SJCRH30 (cell line): ENCODE results near the gene RILP. TPM values are rescaled to one million over a fixed set of nuclear protein-coding genes. Genes with fewer than 3 reads are reported as not detected.

Experiments
- DNase-seq, 2 experiments: peaks; one replicate each; pipeline ENCODE4 v3.0.0-alpha.2; 2015 to 2020
- H3K27ac ChIP-seq: fragments of 250-450 bp; sonication (Bioruptor Pico); 2 replicates; pipeline ENCODE4 v1.5.1; 2020; ENCODE audit warnings: mild to moderate bottlenecking, moderate library complexity
- H3K27me3 ChIP-seq: fragments of 250-450 bp; sonication (Bioruptor Pico); 2 replicates; pipeline ENCODE4 v1.5.1; 2020; ENCODE audit warnings: mild to moderate bottlenecking, moderate library complexity
- H3K36me3 ChIP-seq: fragments of 250-450 bp; sonication (Bioruptor Pico); 2 replicates; pipeline ENCODE4 v1.5.1; 2020; ENCODE audit warnings: mild to moderate bottlenecking, moderate library complexity
- H3K4me1 ChIP-seq: fragments of 250-450 bp; sonication (Bioruptor Pico); 2 replicates; pipeline ENCODE4 v1.5.1; 2020; ENCODE audit warnings: mild to moderate bottlenecking, moderate library complexity
- H3K4me3 ChIP-seq: fragments of 250-450 bp; sonication (Bioruptor Pico); 2 replicates; pipeline ENCODE4 v1.5.1; 2020; ENCODE audit warnings: mild to moderate bottlenecking, moderate library complexity
- H3K9me3 ChIP-seq: fragments of 250-450 bp; sonication (Bioruptor Pico); replicated peaks from 2 replicates; pipeline ENCODE4 v1.5.1; 2020; ENCODE audit warnings: mild to moderate bottlenecking, moderate library complexity
- total RNA-seq: library from RNA; depleted of rRNA; stranded (reverse); fragments of >200 nt; shearing (Covaris generic); gene quantifications from 2 replicates; pipeline ENCODE4 v1.2.3, GENCODE V29; 2014

Gene RILP
- total RNA-seq, 1 experiment from 2014 or later: 0.67 TPM

GRCh38 chr17:1641065-1641403 lies 8.6 kb downstream of the RILP start:
- Histone ChIP-seq H3K4me1 (no peaks in the 10 kb centered on the region; the same call in 1 of the 2 replicates), H3K36me3 (no peaks in the 10 kb centered on the region), H3K27me3 (no peaks in the 10 kb centered on the region), H3K9me3 (no peaks in the 10 kb centered on the region), H3K4me3 (no peak overlapping the region), H3K27ac (no peak overlapping the region)
- DNase-seq: no peak

DNA sequence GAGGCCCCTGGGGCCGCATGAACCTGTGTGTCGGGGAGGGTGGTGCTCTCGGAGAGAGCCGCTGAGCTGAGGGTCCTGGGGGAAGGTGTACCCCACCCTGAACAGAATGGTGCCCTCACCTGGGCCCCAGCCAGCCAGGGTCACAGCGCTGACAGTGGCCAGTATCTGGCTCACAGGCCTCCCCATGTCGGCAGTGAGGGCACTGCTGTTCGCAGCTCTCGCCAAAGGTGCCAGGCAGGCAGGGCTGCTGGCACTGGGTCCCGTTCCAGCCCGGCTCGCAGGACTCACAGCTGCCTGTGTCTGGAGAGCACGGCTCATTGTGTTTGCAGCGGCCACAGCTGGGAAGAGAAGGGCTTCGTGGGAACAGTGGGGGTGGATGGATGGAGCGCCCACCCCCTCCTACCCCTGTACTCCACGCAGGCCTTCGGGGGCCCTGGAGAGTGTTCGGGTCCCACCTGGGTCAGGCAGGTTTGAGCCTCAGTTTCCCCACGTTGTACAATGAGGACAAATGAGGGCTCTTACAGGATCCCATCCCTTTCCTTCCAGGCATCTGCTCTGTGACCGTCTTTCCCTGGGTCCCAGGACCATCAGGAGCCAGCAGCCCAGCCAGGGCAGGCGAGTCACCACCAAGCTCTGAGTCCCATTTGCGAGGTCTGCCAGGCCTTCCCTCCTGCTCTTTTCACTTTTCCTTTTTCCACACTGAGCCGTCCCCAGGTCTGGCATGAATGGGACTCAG lies 9.2 kb downstream of the RILP start:
- DNase-seq: no peak
- H3K4me3 ChIP-seq: no peak overlapping the region
- no peak overlapping the region for H3K27ac ChIP-seq
- H3K9me3 ChIP-seq: no peaks in the 10 kb centered on the region
- H3K36me3 ChIP-seq: no peaks in the 10 kb centered on the region
- H3K4me1 ChIP-seq: no peaks in the 10 kb centered on the region; the same call in 1 of the 2 replicates
- H3K27me3 ChIP-seq: no peaks in the 10 kb centered on the region

- DNase-seq: no peak
- Histone ChIP-seq H3K9me3 (no peaks in the 10 kb centered on the region), H3K36me3 (no peaks in the 10 kb centered on the region), H3K27me3 (no peaks in the 10 kb centered on the region), H3K27ac (no peak overlapping the region), H3K4me3 (no peak overlapping the region), H3K4me1 (no peaks in the 10 kb centered on the region; the same call in 1 of the 2 replicates)
Observed at GRCh38 chr17:1639549-1640180, 10.0 kb downstream of the RILP start.

DNA sequence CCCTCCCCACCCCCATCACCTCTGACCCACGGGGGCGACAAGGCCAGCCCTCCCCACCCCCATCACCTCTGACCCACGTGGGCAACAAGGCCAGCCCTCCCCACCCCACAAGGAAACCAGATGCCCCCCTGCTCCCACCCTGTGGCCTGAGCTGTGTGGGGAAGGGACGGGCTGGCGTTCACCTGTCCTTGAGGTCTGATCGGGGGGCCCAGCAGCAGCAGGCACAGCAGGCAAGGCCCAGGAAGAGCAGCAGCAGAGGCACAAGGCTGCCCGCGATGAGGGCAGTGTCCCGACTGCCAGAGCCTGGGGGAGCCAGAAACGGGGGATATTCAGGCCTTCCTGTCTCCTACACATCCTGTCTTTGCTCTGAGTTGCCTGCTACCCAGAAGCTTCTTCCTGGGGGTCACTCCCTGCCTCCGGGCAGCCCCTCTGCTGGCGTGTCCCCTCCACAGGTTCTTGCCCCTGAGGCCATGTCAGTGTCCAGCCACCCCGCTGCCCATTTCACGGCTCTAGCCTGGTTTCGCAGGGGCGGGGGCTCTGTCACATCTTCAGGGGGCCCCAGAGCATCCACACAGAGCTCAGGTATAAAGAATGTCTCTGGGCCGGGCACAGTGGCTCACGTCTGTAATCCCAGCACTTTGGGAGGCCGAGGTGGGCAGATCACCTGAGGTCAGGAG lies 10.9 kb downstream of the RILP start:
- no peaks in the 10 kb centered on the region for H3K27me3 ChIP-seq
- no peaks in the 10 kb centered on the region for H3K36me3 ChIP-seq
- H3K27ac ChIP-seq: no peak overlapping the region
- no peak for DNase-seq
- no peaks in the 10 kb centered on the region; the same call in 1 of the 2 replicates for H3K4me1 ChIP-seq
- H3K4me3 ChIP-seq: no peak overlapping the region
- H3K9me3 ChIP-seq: no peaks in the 10 kb centered on the region

DNA sequence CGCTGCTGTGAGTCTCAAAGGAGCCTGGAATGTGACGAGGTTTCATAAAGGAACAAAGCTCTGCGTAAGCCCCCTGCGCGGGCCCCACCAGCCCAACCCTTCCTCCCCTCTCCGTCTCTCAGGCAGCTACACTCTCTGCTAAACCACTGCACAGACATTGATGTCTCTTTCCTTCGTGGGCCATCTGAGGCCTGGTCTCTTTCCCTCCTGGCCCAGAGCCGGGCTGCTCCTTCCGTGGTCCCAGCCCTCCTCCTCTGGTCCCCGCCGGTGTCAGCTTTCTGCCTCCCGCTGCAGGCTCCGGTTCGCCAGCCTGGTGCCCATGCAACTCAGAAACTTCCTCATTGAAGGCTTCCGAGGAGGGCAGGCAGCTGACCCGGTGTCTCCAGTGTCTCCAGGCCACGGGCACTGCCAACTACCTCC lies 11.5 kb downstream of the RILP start:
- Histone ChIP-seq H3K4me3 (no peak overlapping the region), H3K27me3 (no peaks in the 10 kb centered on the region), H3K4me1 (no peaks in the 10 kb centered on the region; the same call in 1 of the 2 replicates), H3K36me3 (no peaks in the 10 kb centered on the region), H3K27ac (no peak overlapping the region), H3K9me3 (no peaks in the 10 kb centered on the region)
- DNase-seq: no peak

DNA sequence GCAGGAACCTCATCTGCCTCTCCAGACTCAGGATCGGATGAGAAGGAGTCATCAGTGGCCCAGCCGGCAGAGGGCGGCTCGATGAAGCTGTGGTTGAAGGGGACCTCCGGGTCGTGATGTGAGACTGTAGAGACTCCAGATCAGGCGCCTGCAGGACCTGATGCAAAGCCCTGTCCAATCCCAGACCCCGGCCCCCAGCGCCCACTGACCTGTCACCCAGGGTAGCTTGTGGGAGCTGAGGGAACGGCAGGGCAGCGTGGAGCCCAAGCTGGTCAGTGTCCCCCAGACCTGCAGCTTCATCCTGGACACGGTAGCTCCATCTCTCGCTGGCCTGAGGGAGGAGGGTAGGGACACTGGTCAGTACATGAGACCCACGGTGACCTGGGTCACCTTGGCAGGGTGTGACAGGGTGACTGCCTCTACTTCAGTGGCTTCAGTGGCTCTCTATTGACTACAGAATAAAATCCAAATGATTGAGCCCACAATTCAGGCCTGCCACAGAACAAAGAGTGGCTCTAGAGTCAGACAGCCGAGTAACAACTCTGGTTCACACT lies 12.9 kb downstream of the RILP start:
- no peaks in the 10 kb centered on the region for H3K27me3 ChIP-seq
- DNase-seq: no peak
- no peak overlapping the region for H3K4me3 ChIP-seq
- no peaks in the 10 kb centered on the region; the same call in 1 of the 2 replicates for H3K4me1 ChIP-seq
- no peaks in the 10 kb centered on the region for H3K36me3 ChIP-seq
- no peaks in the 10 kb centered on the region for H3K9me3 ChIP-seq
- no peak overlapping the region for H3K27ac ChIP-seq

DNA sequence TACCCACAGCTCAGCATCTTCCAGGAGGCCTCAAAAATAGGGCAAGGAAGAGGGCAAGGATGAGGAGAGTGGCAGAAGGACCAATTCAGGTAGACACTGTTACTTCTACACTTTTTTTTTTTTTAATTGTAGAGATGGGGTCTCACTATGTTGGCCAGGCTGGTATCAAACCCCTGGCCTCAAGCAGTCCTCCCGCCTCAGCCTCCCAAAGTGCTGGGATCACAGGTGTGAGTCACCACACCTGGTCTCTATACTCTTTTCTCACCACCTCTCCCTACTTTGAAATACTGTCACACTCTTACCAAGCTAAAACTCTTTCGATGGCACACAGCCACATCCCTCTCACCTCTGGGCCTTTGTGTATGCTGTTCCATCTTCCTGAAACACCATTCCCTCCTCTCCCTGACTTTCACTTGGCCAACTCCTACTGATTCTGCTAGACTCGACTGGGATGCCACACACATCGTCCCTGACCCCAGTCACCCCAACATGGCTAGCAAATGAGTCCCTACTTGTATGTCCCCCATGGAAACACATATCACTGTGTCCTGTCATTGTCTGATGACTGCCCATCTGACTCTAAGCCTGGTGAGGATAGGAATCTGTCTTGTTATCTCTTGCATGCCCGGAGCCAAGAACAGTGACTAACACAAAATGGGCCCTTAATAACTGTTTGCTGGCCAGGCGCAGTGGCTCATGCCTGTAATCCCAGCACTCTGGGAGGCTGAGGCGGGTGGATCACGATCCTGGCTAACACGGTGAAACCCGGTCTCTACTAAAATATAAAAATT lies 13.8 kb downstream of the RILP start:
- DNase-seq: no peak
- no peak overlapping the region for H3K27ac ChIP-seq
- no peaks in the 10 kb centered on the region for H3K27me3 ChIP-seq
- H3K36me3 ChIP-seq: no peaks in the 10 kb centered on the region
- H3K9me3 ChIP-seq: no peaks in the 10 kb centered on the region
- H3K4me1 ChIP-seq: no peaks in the 10 kb centered on the region; the same call in 1 of the 2 replicates
- H3K4me3 ChIP-seq: no peak overlapping the region

DNA sequence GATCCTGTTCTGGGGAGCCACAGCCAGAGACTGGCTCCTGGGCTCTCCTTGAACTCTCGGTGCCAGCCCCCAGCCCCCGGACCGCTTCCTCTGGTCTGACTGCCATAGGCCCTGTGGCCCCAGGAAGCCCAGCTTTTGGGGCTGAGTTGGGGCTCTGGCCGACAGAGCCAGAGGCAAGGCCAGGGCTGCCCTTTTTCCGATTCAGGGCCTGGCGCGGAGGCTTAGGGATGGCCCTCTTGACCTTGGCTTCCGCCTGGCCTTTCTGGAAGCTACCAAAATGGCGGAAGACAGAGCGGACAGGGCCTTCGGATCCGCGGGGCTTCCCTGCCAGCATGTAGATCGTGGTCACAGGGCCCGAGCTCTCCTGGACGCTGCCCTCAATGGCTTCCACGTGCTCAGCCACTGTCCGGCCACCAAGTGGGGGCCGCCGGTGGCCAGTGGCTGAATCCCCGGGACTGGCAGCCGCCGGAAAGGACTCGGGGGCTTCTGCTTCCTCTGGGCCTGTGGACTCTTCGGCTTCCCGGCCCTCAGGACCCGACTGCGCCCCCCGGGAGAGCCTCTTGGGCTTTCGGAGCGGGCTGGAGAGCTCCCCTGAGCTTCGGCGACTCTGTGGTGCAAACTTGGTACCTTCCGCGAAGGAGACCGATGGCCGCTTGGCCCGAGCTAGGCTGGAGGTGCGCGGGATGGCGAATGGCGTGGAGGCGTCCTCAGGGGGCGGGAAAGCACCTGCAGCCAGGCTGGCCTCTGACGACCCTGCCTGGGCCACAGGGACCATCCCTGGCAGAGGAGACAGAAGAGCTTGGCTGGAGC lies 14.6 kb downstream of the RILP start:
- H3K27me3 ChIP-seq: no peaks in the 10 kb centered on the region
- no peaks in the 10 kb centered on the region for H3K9me3 ChIP-seq
- no peak for DNase-seq
- H3K27ac ChIP-seq: no peak overlapping the region
- H3K4me3 ChIP-seq: no peak overlapping the region
- H3K36me3 ChIP-seq: no peaks in the 10 kb centered on the region
- no peaks in the 10 kb centered on the region; the same call in 1 of the 2 replicates for H3K4me1 ChIP-seq

DNA sequence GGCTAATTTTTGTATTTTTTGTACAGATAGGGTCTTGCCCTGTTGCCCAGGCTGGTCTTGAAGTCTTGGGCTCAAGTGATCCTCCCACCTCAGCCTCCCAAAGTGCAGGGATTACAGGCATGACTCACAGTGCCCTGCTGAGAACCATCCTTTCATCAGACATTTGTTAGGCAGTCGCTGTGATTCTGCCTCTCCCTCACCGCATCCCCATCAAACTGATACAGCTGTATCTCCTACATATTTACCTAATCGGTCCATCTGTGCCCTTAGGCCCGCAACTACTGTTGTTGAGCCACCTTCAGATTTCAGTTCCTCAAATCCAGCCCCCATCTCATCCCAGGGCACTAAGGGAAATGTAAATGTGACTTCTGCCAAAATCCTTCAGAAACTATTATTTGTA lies 19.0 kb downstream of the RILP start:
- H3K4me1 ChIP-seq: no peaks in the 10 kb centered on the region
- no peak overlapping the region for H3K27ac ChIP-seq
- no peaks in the 10 kb centered on the region for H3K27me3 ChIP-seq
- no peak overlapping the region for H3K4me3 ChIP-seq
- DNase-seq: no peak
- H3K36me3 ChIP-seq: no peaks in the 10 kb centered on the region
- H3K9me3 ChIP-seq: no peaks in the 10 kb centered on the region

- Histone ChIP-seq H3K36me3 (no peaks in the 10 kb centered on the region), H3K4me1 (no peaks in the 10 kb centered on the region), H3K27ac (no peak overlapping the region), H3K9me3 (no peaks in the 10 kb centered on the region), H3K4me3 (peak overlapping the region; percentile 65), H3K27me3 (no peaks in the 10 kb centered on the region)
- peak; percentile 45 to 49 for DNase-seq
Observed at GRCh38 chr17:1629504-1630310, 20.0 kb downstream of the RILP start.

DNA sequence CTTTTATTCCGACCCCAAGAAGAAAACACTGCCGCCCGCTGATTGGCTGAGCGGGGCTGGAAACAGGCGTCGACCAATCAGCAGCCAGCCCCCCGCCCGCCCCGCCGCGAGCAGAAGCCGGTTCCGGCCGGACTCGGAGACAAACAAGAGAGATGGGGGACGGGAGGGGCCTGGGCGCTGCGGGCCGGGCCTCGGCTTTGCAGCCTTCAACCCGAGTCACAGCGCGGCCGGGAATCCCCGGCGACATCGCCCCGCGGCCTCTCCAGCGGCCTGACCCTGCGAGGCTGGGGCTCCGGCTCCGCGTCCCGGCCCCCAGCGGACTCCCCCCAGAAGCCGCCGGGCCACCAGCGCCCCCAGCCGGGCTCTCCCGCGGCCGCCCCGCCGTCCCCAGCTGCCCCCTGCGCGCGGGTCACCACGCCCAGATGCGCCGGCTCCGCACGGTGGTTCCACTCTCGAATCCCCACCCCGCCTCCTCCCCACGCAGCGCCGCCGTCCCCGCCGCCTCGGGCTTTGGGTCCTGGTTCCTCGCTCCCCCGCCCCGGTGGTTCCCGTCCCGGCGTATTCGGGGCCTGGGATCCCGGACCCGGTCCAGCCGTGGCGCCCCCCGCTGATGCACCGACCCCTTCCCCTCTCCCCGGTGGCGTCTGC lies 20.7 kb downstream of the RILP start:
- no peaks in the 10 kb centered on the region for H3K36me3 ChIP-seq
- peak overlapping the region; percentile 65 for H3K4me3 ChIP-seq
- H3K27me3 ChIP-seq: no peaks in the 10 kb centered on the region
- no peaks in the 10 kb centered on the region for H3K9me3 ChIP-seq
- H3K27ac ChIP-seq: no peak overlapping the region; the same call in 1 of the 2 replicates
- no peaks in the 10 kb centered on the region for H3K4me1 ChIP-seq
- peak; percentile 88 to 89 for DNase-seq

DNA sequence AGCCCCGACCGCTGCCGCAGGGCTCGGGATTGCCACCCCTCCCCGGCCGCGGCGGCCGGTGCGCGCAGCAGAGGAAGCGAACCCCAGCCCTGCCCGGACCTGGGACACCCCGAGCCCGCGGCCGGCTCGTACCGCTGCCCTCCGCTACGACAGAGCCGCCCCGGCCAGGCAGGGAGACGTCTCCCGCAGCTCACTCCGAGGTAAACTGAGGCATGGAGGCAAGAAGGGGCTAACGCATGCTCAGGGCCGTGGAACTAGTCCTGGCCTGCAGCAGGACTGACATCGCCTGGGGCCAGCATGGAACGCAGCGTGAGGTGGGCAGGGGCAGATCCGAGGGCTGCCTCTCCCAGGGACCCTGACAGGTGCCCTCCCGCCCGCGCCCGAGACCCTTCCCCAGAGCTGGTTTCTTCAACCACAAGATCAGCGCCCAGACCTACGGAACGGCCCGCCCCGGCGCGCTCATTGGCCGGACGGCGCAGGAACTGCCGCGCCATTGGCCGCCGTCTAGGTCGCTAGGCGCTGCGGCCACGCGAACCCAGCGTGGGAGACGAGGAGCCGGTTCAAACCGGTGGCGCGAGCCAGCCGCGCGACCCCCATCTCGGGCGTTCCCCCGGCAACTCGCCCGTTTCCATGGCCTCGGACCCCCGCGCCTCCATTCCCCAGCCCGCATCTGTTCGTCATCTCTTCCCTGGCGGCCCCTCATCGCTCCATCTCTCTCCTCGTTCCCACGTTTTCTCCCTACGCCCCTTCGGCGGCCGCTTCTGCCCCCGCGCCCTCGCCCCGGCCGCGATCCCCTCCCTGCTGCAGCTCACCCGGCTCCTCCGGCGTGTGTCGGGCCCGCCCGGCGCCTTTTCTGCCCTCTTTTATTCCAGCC lies 21.4 kb downstream of the RILP start, which contains the start of gene SLC43A2:
Gene SLC43A2, minus strand, starts transcription at position 853 of the 874 bp plus-strand sequence. CDS start 960 bp downstream, outside the sequence.
- H3K27ac ChIP-seq: peak within 1 kb of the TSS; percentile 32; the same call in 1 of the 2 replicates
- no peaks in the 10 kb centered on the region for H3K9me3 ChIP-seq
- no peaks in the 10 kb centered on the region for H3K4me1 ChIP-seq
- peak within 1 kb of the TSS; percentile 65 for H3K4me3 ChIP-seq
- peak; percentile 67 to 77 for DNase-seq
- no peaks in the 10 kb centered on the region for H3K36me3 ChIP-seq
- no peaks in the 10 kb centered on the region for H3K27me3 ChIP-seq
